GM19043 (cell line): Measurements from ENCODE around the gene KISS1.

Source experiments
- ATAC-seq: cut with Tn5 transposase; IDR thresholded peaks from one replicate; pipeline ENCODE4 v1.9.1; 2021; ENCODE audit warnings: low read depth; ENCODE audit not compliant: unreplicated experiment

The KISS1 gene

DNA sequence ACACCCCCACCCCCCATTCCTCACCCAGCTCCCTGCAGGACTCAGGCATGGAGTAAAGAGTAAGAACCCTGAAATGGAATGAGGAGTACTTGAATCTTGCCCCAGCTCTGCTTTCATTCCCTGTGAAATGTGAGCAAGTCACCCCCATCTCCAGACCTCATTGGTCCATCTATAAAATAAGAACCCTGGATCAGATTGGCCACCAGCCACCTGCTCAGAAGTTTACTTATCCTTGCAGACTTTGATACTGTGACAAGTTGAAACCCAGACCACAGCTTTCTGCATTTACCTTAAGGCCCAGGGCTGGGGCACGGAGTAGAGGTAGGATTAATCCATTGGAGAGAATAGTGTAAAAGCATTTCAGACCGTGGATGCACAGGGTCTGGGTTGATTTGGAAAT lies 2.2 kb downstream of the KISS1 start:
- no peak for ATAC-seq

DNA sequence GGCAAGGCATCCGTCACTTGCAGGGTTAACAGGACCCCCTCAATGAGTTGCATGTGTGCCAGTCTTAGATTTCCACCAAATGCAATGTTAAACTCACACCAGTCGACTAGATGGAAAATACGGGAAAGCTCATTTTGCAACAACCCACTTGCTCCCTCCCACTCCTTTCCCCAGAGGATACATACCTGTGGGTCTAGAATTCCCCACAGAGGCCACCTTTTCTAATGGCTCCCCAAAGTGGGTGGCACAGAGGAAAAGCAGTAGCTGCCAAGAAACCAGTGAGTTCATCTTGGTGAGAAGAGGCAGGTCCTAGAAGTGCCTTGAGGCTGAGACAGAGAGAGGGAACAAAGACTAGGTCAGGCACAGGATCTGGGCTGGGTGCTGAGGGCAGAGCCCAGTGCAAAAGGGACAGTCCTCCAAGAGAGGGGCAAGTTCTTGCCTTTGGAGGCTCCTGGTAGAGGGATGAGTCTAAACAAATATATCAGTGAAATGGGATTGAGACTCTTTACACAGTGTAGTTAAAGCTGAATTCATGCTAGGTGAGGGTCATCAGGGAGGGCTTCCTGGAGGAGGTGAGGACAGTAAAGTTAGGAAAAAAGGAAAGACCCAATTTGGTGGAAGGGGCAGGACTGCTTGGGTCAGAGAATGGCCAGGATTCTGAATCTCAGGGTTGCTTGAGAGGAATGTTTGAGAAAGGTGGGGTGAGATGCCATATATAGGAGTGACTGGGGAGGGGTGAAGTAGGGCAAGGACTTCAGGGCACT lies 3.5 kb downstream of the KISS1 start:
- no peak for ATAC-seq

DNA sequence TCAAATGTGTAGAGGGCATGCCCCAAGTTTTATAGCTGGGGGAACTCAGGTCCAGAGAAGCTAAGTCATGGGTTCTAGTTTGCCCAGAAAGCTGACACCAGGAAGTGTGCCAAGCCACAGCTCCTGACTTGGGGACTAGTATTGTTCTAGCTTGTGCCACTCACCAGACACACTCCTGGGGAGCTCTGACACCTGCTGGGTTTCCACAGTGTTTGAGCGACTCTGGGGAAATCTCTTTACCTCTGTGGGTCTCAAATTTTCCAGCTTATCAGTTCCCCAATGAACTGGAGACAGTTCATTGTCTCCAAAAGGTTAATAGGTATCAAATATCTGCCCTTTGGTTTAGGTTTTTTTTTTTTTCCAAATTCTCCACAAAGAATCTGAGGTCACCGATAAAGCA lies 4.2 kb downstream of the KISS1 start:
- no peak for ATAC-seq

DNA sequence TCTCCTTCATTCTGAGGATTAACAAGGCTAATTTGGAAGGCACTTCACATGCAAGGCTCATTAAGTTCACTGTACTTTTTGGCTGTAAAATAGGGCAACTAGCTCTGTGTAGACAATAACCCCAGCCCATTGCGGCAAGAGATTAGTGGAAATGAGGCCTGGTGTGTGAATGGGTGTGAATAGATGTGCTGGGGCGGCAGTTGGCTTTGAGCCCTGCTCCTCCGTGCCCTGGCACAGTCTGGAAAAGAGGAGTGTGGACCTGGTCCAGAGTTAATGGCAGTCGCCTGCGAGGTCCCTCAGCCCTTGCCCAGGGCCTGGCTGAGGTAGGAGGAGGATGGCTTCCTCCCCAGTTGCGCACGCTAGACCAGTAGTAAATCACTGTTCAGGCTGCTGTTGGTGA lies 4.8 kb downstream of the KISS1 start:
- ATAC-seq = no peak

DNA sequence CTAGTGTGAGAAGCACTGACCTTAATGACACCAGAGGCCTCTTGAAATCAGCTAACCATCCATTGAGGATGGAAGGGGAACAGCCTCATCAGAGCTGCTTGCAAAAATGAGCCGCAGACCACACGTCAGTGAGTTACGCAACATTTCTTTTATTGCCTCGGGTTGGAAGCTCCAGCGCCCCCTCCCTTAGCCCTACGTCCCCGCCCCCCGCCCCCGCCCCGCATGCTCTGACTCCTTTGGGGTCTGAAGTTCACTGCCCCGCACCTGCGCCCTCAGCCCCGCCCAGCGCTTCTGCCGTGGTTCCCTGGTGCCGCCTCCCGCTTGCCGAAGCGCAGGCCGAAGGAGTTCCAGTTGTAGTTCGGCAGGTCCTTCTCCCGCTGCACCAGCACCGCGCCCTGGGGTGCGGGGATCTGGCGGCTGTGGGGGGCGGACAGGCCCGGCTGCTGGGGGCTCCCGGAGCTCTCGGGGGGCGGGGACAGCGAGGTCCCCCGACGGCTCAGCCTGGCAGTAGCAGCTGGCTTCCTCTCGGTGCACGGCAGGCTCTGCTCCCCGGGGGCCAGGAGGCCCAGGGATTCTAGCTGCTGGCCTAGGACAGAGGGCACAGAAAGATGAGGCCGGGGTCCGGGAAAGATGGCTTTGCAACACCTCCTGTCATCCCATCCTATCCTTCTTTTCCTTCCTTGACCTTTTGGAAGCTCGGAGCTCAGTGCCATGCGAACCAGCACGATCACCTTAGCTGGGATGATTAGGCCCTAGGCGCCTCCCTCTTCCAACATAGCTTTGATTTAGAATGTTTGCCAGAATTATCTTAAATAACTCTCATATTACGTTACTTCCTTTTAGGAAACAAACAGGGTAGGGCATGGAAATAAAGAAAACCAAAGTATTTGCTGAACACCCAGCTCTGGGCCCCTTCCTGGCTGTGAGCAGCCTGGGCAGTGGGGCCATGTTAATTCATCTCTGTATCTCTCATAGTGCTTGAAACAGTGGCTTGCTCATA lies 5.8 kb downstream of the KISS1 start:
- ATAC-seq = no peak

DNA sequence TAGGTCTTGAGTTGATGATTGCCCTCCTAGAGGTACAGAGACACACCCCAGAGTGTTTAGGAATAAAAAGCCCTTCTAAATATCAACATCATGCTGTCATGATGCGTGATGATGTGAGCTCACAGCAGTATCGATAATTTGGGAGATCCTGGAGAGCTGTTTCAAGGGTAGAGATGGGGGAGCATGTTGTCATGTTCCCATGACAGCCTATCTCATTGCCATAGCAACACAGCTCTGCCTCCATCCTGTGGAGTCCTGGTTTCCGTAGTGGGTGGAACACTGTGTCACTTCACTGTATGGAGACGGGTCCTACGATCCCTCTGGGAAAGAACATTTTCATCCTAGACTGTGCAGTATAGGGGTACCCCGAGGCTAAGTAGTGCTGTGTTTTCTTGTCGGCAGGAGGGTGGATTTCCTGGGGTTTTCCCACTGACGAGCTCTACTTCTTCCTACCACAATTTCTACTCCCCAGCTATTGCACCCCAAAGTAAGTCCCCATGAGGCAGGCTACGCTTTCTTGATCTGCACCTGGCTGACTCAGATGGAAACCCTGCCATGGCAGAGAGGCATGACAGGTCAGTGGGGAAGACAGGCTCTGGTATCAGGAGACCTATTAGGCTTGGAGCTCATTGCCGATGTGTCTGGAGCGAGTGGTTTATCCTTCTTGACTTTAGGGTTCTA lies 7.2 kb downstream of the KISS1 start:
- no peak for ATAC-seq

DNA sequence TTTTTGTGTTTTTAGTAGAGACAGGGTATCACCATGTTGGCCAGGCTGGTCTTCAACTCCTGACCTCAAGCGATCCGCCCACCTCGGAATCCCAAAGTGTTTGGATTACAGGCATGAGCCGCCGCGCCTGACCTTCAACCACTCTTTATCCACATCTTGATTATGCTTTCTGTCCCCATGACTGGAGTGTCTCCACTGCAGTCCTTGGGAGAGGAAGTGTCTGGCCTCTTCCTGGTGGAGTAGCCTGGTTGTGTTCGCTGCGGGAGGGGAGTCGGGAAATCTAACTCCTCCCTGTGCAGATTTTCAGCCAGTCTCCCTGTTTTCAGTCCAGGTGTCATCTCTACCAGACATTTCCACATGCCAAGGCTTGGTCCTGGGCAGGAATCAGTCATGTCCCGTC lies 9.7 kb downstream of the KISS1 start:
- ATAC-seq = no peak

DNA sequence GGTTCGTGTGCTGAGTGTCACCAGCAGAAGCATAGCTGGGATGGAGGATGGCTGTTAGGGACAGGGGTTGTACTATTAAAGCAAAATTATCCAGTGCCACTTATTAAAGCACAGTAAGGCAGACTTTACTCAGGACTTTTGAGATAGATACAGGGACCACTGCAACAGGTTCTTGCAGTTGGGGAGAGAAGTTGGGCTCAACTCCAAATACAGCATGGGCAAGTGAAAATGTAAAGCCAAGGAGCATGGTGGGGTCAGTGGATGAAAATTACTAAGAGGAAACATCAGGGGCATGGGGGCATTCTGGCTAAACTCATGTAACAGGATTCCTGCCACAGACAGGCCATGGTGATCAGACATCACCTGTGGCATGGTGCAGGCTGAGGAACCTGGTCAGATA lies 15.2 kb downstream of the KISS1 start:
- ATAC-seq = no peak

DNA sequence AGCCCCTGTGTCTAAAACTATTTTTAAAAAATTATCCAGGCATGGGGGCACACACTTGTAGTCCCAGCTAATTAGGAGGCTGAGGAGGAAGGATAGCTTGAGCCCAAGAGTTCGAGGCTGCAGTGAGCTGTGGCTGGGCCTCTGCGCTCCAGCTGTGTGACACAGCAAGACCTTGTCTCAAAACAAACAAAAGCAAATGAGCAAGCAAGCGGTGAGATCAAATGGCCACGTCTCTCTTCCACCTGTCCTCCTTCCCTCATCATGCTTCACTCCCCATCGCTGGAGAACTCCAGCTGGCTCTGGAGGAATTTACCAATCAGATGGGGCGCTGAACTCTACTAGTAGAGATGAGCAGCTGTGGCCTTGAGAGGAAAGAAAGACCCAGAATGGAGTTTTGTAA lies 16.2 kb downstream of the KISS1 start:
- no peak for ATAC-seq

DNA sequence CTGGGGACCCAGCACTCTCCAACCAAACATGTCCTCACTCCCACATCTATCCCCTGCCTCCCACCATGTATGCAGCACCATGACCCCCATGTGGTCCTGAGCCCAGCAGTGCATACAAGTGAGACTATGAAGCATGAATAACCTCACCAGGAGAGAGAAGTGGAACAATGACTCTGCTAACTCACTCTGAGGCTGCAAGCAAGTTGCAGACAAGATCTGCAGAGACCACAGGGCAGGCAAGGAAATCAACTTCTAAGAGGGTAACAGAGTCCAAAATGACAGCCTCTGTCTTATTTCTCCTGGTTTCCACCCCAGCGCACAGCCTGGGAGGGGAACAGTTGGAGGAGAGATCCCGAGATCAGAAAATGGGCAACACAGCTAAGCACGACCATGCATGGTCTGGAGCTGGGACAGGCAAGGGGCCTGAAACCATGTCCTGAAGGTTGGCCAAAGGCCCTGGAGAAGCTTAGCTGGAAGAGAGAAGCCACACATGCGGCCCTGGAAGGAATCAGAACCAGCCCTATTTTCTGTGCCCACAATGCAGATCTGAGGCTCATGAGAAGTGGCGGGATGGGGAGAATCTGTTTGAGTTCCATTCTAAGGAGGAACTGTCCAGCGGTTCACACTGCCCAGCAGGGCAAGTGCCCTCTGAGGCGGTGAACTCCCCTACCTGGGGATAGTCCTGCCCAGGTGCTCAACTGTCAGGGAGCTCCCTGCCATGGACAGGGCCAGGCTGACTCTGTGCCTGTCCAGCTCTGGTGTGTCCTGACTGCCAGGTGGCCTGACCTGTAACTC lies 17.6 kb downstream of the KISS1 start:
- ATAC-seq = no peak

DNA sequence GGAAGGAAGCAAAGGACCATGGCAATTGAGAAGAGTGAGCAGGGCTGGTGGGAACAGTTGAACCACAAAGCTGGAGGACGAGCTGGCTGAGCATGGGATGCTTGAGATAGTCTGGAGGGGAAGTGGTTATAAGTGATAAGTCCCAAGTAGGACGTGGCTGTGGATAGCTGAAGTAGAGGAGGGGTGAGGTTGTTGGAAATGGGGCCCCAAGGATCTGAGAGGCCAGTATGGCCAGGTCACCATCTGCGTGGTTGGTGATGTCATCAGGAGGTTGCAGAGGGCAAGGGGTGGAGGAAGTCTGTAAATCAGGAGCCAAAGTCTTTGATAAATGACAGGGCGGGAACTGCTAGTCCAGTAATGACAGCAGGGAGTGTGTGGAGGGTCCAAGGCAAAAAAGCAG lies 19.2 kb downstream of the KISS1 start:
- no peak for ATAC-seq

DNA sequence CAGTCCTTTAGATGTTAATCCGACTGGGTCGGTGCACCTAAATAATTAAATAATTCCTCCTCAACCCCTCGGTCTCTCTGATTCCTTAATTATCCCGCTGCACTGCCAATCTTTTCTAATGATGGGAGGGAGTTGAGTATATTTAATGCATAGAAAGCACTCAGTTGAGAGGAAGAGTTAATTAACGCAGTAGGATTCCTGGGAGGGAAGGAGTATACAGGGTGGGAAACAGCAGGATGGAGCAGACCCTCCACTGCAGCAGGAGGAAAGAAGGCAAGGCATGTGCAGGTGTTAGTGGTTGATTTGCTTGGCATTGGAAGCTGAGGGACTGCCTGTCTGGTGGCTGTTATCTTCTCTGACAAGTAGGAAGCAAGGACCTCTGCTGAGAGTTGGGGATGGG lies 20.2 kb downstream of the KISS1 start:
- no peak for ATAC-seq

DNA sequence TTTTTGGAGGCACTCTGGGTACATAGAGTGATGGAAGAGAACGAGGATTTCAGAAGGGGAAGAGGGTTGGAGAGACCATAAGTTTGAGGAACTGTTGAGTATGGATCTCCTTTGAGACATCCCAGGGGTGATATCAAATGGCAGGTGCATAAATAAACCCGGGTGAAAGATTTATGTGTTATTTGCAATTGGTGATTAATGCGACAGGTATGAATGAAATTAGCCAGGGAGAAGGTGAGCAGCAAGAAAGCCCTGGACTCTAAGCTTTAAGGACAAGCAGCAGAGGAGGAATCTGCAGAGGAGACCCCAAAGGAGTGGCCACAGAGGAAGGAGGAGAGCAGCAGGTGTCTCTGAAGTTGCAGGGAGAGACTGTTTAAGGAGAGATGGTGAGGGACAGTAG lies 21.3 kb downstream of the KISS1 start:
- ATAC-seq = no peak

DNA sequence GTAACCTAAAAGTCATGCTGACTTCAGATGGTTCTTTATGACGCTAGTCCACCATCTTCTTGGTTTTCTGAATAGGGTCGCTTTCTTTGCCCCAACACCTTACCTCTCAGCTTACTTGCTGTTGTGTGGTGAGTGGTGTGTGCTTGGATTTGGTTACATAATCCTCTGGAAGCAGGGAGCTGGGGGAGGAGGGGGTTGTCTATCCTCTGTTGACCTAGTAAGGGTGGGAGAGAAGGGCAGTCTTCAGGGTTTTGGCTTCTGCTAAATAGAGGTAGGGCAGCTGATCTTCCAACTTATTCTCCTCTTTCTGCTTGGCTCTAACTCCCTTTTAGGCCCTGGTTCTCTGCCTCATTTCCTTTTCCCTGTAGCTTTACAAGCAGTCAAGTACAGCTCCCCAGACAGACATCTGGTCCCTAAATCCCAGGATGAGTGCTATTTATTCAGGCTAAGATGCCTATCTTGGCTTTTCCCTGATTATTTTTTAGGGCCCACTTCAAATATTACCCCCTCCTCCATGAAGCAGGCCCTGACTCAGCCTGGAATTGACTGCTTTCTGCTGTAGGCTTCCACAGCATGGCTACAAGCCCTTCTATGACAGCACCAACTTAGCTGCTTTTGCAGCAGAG lies 23.8 kb downstream of the KISS1 start:
- no peak for ATAC-seq

DNA sequence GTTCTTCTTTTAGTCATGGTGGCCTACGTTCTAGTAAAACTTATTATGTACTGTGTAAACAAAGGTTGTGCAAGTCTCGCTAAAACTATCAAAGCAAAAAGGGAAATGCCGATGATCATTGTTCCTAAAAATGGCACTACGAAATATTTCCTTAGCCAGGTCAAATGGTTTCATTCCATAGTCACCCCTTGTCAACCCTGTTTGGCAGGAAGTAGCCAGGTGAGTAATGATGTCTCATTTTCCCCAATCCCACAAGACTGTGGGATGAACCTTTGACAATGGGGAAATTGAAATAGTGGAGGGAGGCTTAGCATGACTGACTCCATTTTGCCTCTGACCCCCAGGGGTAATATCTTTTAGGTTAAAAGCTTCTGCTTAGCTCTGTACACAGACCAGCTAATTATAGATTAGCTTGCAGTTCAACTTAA lies 24.5 kb downstream of the KISS1 start:
- no peak for ATAC-seq

DNA sequence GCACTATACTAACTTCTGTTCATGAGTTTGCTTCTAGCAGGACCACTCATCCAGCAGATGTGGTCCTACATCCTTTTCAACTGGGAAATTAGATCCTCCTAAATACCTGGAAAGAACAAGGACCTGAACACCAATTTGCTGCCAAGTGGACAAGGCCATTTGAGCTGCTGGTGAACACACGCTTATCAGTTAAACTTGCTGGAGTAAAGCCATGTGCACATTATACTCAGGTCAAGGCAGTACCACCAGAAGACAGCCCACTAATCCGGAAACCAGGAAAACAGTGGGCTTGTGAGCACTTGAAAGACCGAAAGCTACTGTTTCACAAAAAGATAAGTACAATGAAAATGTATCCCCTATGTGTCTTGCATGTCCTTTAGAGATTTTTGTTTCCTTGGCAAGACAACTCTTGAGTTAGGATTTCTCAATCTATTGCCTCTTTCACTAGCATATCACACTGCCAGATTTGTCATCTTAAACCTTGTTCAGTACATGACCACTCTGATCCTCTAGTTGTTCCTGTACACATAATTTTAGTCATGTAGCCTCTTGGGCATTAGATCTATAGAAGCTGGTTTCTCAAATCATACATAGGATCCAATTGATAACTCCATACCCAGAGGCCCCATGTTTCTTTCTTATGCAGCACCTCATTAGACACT lies 25.7 kb downstream of the KISS1 start:
- no peak for ATAC-seq

DNA sequence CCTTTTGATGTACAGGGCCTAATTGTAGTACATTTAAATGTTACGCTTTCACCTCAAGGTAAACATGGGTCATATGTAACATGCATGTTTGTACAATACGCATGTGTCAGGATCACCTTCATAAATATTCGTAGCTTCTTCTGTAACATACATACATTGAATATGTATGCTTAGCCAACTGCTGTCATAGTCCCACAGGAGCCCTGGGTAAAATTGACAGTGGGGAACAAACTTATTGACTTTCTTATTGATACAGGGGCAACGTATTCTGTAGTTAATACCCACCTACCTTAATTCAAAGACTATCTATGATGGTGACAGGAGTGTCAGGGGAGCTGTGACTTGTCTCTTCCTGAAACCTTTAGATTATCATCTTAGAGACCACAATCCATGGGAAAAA lies 26.4 kb downstream of the KISS1 start:
- ATAC-seq = no peak

DNA sequence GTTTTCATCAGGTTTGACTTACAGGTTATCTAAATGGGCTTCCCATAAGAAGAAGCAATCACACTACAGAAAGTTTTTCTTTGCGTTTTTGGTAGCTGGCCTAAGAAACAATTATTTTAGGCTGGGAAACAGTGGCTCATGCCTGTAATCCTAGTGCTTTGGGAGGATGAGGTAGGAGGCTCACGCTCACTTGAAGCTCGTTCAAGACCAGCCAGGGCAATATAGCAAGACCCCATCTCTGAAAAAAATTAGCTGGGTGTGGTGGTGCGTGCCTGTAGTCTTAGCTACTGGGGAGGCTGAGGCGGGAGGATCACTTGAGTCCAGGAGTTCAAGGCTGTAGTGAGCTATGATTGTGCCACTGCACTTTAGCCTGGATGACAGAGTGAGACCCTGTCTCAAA lies 28.6 kb downstream of the KISS1 start:
- no peak for ATAC-seq

DNA sequence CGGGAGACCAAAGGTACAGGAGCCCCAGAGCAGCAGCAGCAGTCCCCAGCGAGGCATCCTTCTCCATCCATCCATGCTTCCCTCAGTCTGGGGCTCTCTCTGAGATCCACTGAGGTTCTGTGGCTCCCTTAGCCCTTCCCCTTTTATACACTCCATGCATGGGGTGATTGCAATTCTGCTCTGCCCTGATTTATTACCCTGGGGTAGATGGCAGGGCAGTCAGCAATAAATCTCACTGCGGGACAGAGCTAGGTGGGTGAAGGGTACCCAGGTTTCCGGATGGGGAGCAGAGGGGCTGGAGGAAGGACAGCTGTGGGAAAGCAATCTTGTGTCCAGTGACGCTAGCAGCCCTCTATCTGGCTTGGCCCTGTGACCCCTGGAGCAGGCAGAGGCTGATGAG lies 30.1 kb downstream of the KISS1 start, which contains the start of gene REN:
TSS of gene REN (minus strand) at position 119 of the 400 bp plus-strand sequence. CDS start at position 75, 44 bp downstream.
- no peak for ATAC-seq
